GM12864 (cell line): Measurements from ENCODE around the gene PPL.
"Not testable (repeated sequence)": the region's sequence is repeated elsewhere in the genome, so short reads cannot be mapped to it uniquely, and the experiment has no call there.

Experiments
- DNase-seq: peaks from one replicate; pipeline ENCODE4 v3.0.0-alpha.2; 2011; ENCODE audit warnings: low read depth
- H3K4me3 ChIP-seq: 2 replicates; pipeline ENCODE4 v1.5.1; 2011; ENCODE audit warnings: mild to moderate bottlenecking, low read depth, low read length, control low read depth
- CTCF ChIP-seq: IDR thresholded peaks from 2 replicates; pipeline ENCODE4 v1.5.1; 2011; ENCODE audit warnings: low read depth, mild to moderate bottlenecking, moderate library complexity, low read length, control low read depth, inconsistent platforms; ENCODE audit errors: missing control alignments

PPL gene

GRCh38 chr16:4968879-4969483, 32.0 kb upstream of the PPL start:
- DNase-seq = no peak
- no peak overlapping the region for H3K4me3 ChIP-seq
- no peak for TF ChIP-seq CTCF

- DNase-seq, H3K4me3 ChIP-seq: not testable (repeated sequence)
These were observed 31.3 kb upstream of the PPL start for GRCh38 chr16:4968278-4968677.

GRCh38 chr16:4966736-4967453, 29.9 kb upstream of the PPL start:
- no peak overlapping the region for H3K4me3 ChIP-seq
- no peak for TF ChIP-seq CTCF
- no peak for DNase-seq

- not testable (repeated sequence) for H3K4me3 ChIP-seq, DNase-seq
These were observed 26.6 kb upstream of the PPL start for GRCh38 chr16:4963527-4963926.

- no peak for DNase-seq
These were observed 25.8 kb upstream of the PPL start for GRCh38 chr16:4962716-4963115.

GRCh38 chr16:4960579-4960978, 23.6 kb upstream of the PPL start:
- no peak for TF ChIP-seq CTCF
- H3K4me3 ChIP-seq = no peak overlapping the region
- no peak for DNase-seq

More at GRCh38 chr16:4962716-4963115, 25.8 kb upstream of the PPL start:
- H3K4me3 ChIP-seq = no peak overlapping the region
- TF ChIP-seq CTCF = no peak

- no peak for TF ChIP-seq CTCF
- DNase-seq = no peak
- H3K4me3 ChIP-seq = no peak overlapping the region
These were observed 21.8 kb upstream of the PPL start for GRCh38 chr16:4958510-4959438.
